ENCODE measurements around the gene HERC4.

Gene HERC4

GRCh38 chr10:67914777-67915340 is 160.2 kb downstream of the HERC4 start:
- no peak for DNase-seq (ENCODE audit: extremely low read depth, low read depth)
- TF ChIP-seq, protein P1, sequence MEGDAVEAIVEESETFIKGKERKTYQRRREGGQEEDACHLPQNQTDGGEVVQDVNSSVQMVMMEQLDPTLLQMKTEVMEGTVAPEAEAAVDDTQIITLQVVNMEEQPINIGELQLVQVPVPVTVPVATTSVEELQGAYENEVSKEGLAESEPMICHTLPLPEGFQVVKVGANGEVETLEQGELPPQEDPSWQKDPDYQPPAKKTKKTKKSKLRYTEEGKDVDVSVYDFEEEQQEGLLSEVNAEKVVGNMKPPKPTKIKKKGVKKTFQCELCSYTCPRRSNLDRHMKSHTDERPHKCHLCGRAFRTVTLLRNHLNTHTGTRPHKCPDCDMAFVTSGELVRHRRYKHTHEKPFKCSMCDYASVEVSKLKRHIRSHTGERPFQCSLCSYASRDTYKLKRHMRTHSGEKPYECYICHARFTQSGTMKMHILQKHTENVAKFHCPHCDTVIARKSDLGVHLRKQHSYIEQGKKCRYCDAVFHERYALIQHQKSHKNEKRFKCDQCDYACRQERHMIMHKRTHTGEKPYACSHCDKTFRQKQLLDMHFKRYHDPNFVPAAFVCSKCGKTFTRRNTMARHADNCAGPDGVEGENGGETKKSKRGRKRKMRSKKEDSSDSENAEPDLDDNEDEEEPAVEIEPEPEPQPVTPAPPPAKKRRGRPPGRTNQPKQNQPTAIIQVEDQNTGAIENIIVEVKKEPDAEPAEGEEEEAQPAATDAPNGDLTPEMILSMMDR (IDR thresholded peaks at IDR 0.05; ENCODE audit: low read depth, low read length) = no peak

- no peak for DNase-seq (ENCODE audit: extremely low read depth, low read depth)
- TF ChIP-seq, protein P1 (IDR thresholded peaks at IDR 0.05; ENCODE audit: low read depth, low read length) = no peak
These were observed 162.6 kb downstream of the HERC4 start for GRCh38 chr10:67912331-67912946.

DNA sequence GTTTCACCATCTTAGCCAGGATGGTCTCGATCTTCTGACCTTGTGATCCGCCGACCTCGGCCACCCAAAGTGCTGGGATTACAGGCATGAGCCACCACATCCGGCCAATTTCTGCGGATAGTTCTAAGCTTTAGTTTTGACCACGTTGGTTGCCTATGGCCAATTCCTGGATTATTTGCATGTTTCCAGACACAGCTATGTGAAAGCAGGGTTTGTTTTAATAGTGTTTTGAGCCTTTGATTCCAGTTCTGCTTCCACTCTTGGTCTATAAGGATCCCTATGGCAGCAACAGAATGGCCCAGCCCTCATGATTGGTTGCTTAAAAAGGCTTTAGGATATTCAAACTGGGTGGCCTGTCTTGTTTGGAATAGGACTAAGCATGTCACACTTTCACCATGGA is 171.5 kb downstream of the HERC4 start:
- no peak for DNase-seq (ENCODE audit: extremely low read depth, low read depth)
- TF ChIP-seq, protein P1 (IDR thresholded peaks at IDR 0.05; ENCODE audit: low read depth, low read length) = no peak

- TF ChIP-seq, protein P1 (IDR thresholded peaks at IDR 0.05; ENCODE audit: low read depth, low read length) = no peak
- DNase-seq (ENCODE audit: extremely low read depth, low read depth) = no peak
These were observed 181.4 kb downstream of the HERC4 start for GRCh38 chr10:67893637-67894036.

DNA sequence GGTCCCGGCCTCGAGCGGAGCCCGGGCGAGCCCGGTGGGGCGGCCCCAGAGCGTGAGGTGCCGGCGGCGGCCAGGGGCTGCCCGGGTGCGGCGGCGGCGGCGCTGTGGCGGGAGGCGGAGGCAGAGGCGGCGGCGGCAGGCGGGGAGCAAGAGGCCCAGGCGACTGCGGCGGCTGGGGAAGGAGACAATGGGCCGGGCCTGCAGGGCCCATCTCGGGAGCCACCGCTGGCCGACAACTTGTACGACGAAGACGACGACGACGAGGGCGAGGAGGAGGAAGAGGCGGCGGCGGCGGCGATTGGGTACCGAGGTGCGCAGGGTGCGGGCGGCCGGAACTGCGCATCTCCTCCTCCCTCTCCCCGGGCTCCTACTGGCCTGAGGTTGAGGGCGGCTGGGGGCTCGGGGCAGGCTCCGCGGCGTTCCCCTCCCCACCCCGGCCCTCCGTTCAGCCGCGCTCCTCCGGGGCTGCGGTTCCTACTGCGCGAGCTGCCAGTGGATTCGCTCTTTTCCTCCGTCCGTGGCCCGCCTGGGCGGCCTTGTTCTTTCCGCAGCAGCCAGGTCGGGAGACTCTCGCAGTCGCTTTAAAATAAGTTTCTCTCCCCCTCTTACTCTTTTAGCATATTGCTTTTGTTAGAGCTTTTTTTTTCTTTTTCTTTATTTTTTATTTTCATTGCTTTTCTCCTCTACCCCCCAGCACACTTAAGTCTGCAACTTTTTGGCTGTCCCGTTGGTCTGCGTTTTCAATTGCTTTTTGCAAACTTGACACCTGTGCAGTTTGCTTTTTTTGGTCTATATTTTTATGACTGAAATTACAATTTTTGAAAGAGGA is 190.0 kb downstream of the HERC4 start:
- TF ChIP-seq, protein P1 (IDR thresholded peaks at IDR 0.05; ENCODE audit: low read depth, low read length) = no peak
- peak; percentile 40 for DNase-seq (ENCODE audit: extremely low read depth, low read depth)

DNA sequence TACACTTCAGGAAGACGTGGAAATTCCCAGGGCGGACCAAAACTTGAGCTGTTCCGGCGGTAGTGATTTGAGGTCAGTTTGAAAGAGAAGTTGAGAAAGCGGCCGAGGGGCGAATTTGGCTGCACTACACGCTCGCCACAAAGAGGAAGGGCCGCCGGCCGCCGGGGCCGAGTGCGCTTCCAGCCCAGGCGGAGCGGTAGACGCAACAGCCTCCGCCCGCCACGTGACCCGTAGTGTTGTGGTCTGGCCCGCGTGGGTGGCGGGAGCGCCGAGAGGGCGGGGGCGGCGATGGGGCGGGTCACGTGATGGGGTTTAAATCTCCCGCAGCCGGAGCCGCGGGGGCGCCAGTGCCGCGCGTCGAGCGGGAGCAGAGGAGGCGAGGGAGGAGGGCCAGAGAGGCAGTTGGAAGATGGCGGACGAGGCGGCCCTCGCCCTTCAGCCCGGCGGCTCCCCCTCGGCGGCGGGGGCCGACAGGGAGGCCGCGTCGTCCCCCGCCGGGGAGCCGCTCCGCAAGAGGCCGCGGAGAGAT is 190.7 kb downstream of the HERC4 start, which contains the start of gene SIRT1:
Gene SIRT1, plus strand, starts transcription at position 344 of the 529 bp plus-strand sequence. Its CDS starts 66 bp downstream, at position 410.
- DNase-seq (ENCODE audit: extremely low read depth, low read depth) = peak; percentile 91
- TF ChIP-seq, protein P1 (IDR thresholded peaks at IDR 0.05; ENCODE audit: low read depth, low read length) = no peak

Data from AG09319 (cell line).